ENCODE data around the gene ZC3HAV1L. TPM values are rescaled to one million over a fixed set of nuclear protein-coding genes. Genes with fewer than 3 reads are reported as not detected.
"Not testable (repeated sequence)": the region's sequence is repeated elsewhere in the genome, so short reads cannot be mapped to it uniquely, and the experiment has no call there.

Gene ZC3HAV1L
- total RNA-seq, 4 donors from 2014 or later = 16.8 to 23.3 (median 18.0) TPM

GRCh38 chr7:139033346-139034114 lies 2.3 kb downstream of the ZC3HAV1L start:
- TF ChIP-seq, protein P1, sequence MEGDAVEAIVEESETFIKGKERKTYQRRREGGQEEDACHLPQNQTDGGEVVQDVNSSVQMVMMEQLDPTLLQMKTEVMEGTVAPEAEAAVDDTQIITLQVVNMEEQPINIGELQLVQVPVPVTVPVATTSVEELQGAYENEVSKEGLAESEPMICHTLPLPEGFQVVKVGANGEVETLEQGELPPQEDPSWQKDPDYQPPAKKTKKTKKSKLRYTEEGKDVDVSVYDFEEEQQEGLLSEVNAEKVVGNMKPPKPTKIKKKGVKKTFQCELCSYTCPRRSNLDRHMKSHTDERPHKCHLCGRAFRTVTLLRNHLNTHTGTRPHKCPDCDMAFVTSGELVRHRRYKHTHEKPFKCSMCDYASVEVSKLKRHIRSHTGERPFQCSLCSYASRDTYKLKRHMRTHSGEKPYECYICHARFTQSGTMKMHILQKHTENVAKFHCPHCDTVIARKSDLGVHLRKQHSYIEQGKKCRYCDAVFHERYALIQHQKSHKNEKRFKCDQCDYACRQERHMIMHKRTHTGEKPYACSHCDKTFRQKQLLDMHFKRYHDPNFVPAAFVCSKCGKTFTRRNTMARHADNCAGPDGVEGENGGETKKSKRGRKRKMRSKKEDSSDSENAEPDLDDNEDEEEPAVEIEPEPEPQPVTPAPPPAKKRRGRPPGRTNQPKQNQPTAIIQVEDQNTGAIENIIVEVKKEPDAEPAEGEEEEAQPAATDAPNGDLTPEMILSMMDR (IDR thresholded peaks at IDR 0.05) = no peak
- ATAC-seq (ENCODE audit: low FRiP score) = no peak
- no peak for DNase-seq (ENCODE audit: low spot score)

- DNase-seq (ENCODE audit: low spot score) = no peak
- TF ChIP-seq, protein P1 (IDR thresholded peaks at IDR 0.05) = no peak
- ATAC-seq (ENCODE audit: low FRiP score) = no peak
Measured at GRCh38 chr7:139032473-139032872, 3.4 kb downstream of the ZC3HAV1L start.

DNA sequence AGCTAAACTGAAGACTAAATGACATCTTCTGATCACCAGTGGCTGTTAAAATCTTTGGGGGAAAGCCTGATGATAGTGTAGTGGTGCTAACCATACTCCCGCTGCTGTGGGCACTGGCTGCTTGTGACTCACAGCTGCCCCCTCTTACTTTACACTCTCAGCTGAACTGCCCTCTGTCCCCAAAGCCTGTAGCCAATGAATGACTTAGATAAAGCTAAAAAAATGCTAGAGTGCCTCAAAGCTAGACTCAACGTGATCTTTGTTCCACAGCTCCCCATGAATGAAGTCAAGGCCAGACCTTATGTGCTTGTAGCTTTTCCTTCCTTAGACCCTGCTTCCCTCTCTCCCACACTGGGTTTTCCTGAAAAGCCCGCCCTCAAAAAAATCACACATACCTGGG lies 6.5 kb downstream of the ZC3HAV1L start:
- TF ChIP-seq, protein P1 (IDR thresholded peaks at IDR 0.05) = no peak
- no peak for ATAC-seq (ENCODE audit: low FRiP score)
- no peak for DNase-seq (ENCODE audit: low spot score)

GRCh38 chr7:139026551-139026950 lies 9.3 kb downstream of the ZC3HAV1L start:
- DNase-seq (ENCODE audit: low spot score) = no peak
- ATAC-seq (ENCODE audit: low FRiP score) = no peak
- TF ChIP-seq, protein P1 (IDR thresholded peaks at IDR 0.05) = no peak

- ATAC-seq (ENCODE audit: low FRiP score); DNase-seq (ENCODE audit: low spot score): not testable (repeated sequence)
Measured at GRCh38 chr7:139025861-139026260, 10.0 kb downstream of the ZC3HAV1L start.

DNA sequence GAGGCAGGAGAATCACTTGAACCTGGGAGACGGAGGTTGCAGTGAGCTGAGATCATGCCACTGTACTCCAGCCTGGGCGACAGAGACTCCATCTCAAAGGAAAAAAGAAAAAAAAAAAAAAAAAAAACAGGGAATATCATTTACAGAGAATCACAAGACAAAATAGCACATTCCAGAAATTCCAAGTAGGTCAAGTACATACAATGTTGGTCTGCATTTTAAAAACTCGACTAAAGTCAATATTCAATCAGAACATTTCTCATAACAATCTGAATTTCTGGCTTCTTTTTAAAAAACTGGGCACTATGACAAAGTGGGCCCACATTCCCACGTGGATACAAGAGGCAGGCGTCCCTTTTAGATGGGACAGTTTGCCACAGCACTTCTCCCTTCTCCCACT lies 12.8 kb downstream of the ZC3HAV1L start:
- no peak for DNase-seq (ENCODE audit: low spot score)
- no peak for ATAC-seq (ENCODE audit: low FRiP score)
- TF ChIP-seq, protein P1 (IDR thresholded peaks at IDR 0.05) = no peak

DNA sequence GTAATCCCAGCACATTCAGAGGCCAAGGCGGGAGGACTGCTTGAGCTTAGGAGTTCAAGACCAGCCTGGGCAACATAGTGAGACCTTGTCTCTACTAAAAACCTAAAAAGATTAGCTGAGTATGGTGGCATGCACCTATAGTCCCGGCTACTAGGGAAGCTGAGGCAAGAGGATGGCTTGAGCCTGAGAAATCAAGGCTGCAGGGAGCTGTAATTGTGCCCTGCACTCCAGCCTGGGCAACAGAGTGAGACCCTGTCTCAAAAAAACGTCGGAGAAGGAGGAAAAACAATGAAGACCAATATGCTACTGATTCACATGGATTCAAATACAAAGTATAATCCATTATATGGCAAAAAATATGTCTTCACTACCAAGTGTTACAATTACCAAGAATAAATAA lies 13.6 kb downstream of the ZC3HAV1L start:
- no peak for DNase-seq (ENCODE audit: low spot score)
- no peak for ATAC-seq (ENCODE audit: low FRiP score)
- TF ChIP-seq, protein P1 (IDR thresholded peaks at IDR 0.05) = no peak
